BJ (cell line): ENCODE data around the gene SCARB1. TPM values are rescaled to one million over a fixed set of nuclear protein-coding genes. Genes with fewer than 3 reads are reported as not detected.

Source experiments
- CTCF ChIA-PET: fragments of 350-600 bp; formaldehyde crosslinking; extraction: SDS; loops from one replicate; lab custom pipeline; 2021; ENCODE audit warnings: antibody characterized with exemption, inconsistent platforms; lab: Yijun Ruan, JAX
- POLR2A ChIA-PET: fragments of 300-600 bp; sonication (Branson Sonifier 250); formaldehyde crosslinking; extraction: SDS; loops from one replicate; lab custom pipeline; 2021; ENCODE audit warnings: antibody characterized with exemption; lab: Charles Lee
- DNase-seq: peaks from one replicate; pipeline ENCODE4 v3.0.0-alpha.2; 2011; ENCODE audit warnings: low read depth
- H3K27me3 ChIP-seq: 2 replicates; pipeline ENCODE4 v1.6.0; 2011; ENCODE audit warnings: low read length; ENCODE audit not compliant: control insufficient read depth, insufficient read depth
- H3K36me3 ChIP-seq: 2 replicates; pipeline ENCODE4 v1.5.1; 2011; ENCODE audit warnings: low read length; ENCODE audit not compliant: control insufficient read depth, insufficient read depth
- H3K4me3 ChIP-seq: 2 replicates; pipeline ENCODE4 v1.5.1; 2011; ENCODE audit warnings: low read depth, mild to moderate bottlenecking, control low read depth, low read length
- polyA plus RNA-seq: library from polyadenylated mRNA; depleted of rRNA; stranded (reverse); fragments of >200 nt; gene quantifications from 2 replicates; pipeline ENCODE4 v1.2.3, GENCODE V29; 2011
- TF ChIP-seq, protein P1 (sequence below): IDR thresholded peaks from 2 replicates; pipeline ENCODE4 v1.5.1; 2011; ENCODE audit warnings: low read depth, mild to moderate bottlenecking, control low read depth, inconsistent platforms, low read length, moderate library complexity; ENCODE audit not compliant: insufficient read depth

The SCARB1 gene
- polyA plus RNA-seq, 1 experiment, result 38.4 TPM

GRCh38 chr12:124820199-124820598 is 43.5 kb downstream of the SCARB1 start:
- H3K27me3 ChIP-seq, result no peaks in the 10 kb centered on the region
- no peaks in the 10 kb centered on the region for H3K36me3 ChIP-seq
- no peak for DNase-seq
- POLR2A ChIA-PET, result no interaction called here
- TF ChIP-seq, protein P1, sequence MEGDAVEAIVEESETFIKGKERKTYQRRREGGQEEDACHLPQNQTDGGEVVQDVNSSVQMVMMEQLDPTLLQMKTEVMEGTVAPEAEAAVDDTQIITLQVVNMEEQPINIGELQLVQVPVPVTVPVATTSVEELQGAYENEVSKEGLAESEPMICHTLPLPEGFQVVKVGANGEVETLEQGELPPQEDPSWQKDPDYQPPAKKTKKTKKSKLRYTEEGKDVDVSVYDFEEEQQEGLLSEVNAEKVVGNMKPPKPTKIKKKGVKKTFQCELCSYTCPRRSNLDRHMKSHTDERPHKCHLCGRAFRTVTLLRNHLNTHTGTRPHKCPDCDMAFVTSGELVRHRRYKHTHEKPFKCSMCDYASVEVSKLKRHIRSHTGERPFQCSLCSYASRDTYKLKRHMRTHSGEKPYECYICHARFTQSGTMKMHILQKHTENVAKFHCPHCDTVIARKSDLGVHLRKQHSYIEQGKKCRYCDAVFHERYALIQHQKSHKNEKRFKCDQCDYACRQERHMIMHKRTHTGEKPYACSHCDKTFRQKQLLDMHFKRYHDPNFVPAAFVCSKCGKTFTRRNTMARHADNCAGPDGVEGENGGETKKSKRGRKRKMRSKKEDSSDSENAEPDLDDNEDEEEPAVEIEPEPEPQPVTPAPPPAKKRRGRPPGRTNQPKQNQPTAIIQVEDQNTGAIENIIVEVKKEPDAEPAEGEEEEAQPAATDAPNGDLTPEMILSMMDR, result no peak
- H3K4me3 ChIP-seq, result no peak overlapping the region
- CTCF ChIA-PET, result interaction anchor here (1.2 kb wide), 1 partner anchor 11 kb away, joined by 3 read pairs; no protein-coding TSS in a partner anchor

GRCh38 chr12:124819525-124819924 is 44.1 kb downstream of the SCARB1 start:
- no peak for DNase-seq
- H3K36me3 ChIP-seq, result no peaks in the 10 kb centered on the region
- ChIA-PET POLR2A (no interaction called here), CTCF (interaction anchor here (1.2 to 2.2 kb wide), 2 partner anchors 8 to 10 kb away, joined by 3 to 7 read pairs; no protein-coding TSS in a partner anchor)
- no peak overlapping the region for H3K4me3 ChIP-seq
- H3K27me3 ChIP-seq, result no peaks in the 10 kb centered on the region
- TF ChIP-seq, protein P1, result no peak

DNA sequence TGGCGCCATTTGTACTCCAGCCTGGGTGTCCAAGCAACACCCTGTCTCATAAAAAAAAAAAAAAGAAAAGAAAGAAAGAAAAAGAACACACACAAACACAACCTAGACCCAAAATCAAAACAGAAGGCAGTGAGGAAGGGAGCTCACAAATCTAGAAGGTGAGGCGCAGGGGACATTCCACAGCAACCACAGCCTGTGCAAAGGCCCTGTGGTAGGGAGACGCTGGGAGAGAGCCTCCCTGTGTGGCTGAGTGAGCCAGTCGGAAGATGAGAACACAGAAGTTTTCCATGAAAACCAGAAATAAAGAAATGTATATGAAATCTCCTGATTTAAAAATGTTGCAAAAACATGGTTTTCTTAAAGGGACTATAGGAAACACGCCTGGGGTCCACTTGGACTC is 44.6 kb downstream of the SCARB1 start:
- CTCF ChIA-PET, result interaction anchor here (1.2 to 2.2 kb wide), 2 partner anchors 9 to 10 kb away, joined by 3 to 7 read pairs; no protein-coding TSS in a partner anchor
- H3K27me3 ChIP-seq, result no peaks in the 10 kb centered on the region
- H3K4me3 ChIP-seq, result no peak overlapping the region
- DNase-seq, result no peak
- TF ChIP-seq, protein P1, result no peak
- peaks cover 2% of the 10 kb centered on the region for H3K36me3 ChIP-seq
- POLR2A ChIA-PET, result no interaction called here

DNA sequence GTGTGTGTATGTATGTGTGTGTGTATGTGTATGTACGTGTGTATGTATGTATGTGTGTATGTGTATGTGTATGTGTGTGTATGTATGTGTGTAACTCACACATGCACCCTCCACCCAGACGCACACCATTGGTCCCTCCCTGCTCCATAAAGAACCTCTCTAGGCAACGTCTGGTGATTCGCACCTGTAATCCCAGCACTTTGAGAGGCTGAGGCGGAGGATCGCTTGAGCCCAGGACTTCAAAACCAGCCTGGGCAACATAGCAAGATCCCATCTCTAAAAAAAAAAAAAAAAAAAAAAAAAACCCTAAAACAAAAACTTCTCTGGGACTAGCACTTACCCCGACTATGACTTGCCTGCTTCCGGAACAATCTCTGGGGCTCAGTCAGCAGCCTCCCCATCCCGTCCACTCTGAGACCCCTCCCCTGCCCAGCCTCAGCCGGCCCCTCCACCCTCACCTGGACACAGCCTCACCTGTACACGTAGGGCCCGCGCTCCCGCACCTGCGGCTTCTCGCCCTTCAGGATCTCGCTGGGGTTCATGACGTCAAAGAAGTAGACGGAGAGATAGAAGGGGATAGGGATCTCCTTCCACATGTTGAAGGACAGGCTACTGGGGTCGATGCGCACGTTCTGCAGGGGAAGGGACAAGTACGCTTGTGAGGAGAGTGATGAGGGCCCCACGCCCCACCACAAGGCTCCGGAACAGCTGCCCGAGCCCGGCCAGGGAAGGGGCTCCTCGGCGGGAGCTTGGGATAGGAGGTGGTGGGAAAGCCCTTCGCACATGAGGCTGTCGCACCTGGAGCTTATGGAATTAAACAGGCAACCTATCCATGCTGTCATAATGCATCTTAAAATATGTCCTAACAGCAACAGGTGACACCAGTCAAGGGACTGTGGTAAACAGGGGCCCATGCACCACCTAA is 46.3 kb downstream of the SCARB1 start:
- CTCF ChIA-PET, result interaction anchor here (0.9 to 2.2 kb wide), 2 partner anchors 10 to 11 kb away, joined by 3 to 7 read pairs; no protein-coding TSS in a partner anchor
- TF ChIP-seq, protein P1, result no peak
- DNase-seq, result no peak
- Histone ChIP-seq H3K4me3 (no peak overlapping the region), H3K36me3 (peaks cover 6% of the 10 kb centered on the region), H3K27me3 (no peaks in the 10 kb centered on the region)
- POLR2A ChIA-PET, result no interaction called here

DNA sequence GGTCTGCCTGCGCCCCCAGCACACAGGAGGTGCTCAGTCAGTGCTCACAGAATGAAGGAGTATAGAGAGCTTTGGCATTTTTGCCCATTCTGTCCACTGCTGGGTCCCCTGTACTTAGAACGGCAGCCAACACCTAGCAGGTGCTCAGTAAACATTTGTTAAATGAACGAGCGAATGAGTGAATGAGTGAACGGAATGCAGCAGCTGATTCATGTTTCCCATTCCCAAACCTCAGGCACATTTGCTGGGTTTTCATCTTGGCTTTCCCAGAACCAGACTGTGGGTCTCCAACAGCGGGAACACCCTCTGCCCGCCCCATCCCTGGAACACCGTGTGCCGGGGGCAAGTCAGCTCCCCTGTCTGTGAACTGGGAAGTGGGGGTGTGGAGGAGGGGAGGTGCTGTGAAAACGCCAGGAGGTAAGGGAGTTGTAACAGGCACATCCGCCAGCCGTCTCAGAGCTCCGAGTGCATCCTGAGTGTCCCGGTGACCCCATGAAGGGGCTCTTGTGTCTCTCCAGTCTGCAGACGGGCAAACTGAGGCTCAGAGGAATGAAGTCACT is 47.3 kb downstream of the SCARB1 start:
- CTCF ChIA-PET, result no interaction called here
- no peaks in the 10 kb centered on the region for H3K27me3 ChIP-seq
- POLR2A ChIA-PET, result no interaction called here
- H3K4me3 ChIP-seq, result no peak overlapping the region
- no peak for DNase-seq
- TF ChIP-seq, protein P1, result no peak
- H3K36me3 ChIP-seq, result peaks cover 9% of the 10 kb centered on the region
